Neuronal stem cell (in vitro differentiated cells): ENCODE results near the gene KNG1.

Source experiments
- DNase-seq: peaks from one replicate; pipeline ENCODE4 v3.0.0-alpha.2; 2013; ENCODE audit warnings: low spot score
- H2AFZ ChIP-seq: one replicate; pipeline ENCODE4 v1.6.1; 2013; ENCODE audit warnings: mild to moderate bottlenecking, low read length, inconsistent platforms
- H2AK5ac ChIP-seq: 2 replicates; pipeline ENCODE4 v1.6.1; 2013; ENCODE audit warnings: low read depth, mild to moderate bottlenecking, inconsistent platforms, low read length, moderate library complexity, mixed read lengths
- H2BK120ac ChIP-seq: 2 replicates; pipeline ENCODE4 v1.6.1; 2013; ENCODE audit warnings: low read depth, mild to moderate bottlenecking, inconsistent platforms, low read length, moderate library complexity, mixed read lengths
- H2BK12ac ChIP-seq: one replicate; pipeline ENCODE4 v1.6.1; 2013; ENCODE audit warnings: low read length, inconsistent platforms
- H2BK15ac ChIP-seq: 2 replicates; pipeline ENCODE4 v1.6.1; 2013; ENCODE audit warnings: mild to moderate bottlenecking, low read length, inconsistent platforms, mixed read lengths
- H2BK5ac ChIP-seq: one replicate; pipeline ENCODE4 v1.6.1; 2013; ENCODE audit warnings: inconsistent platforms, mild to moderate bottlenecking, low read length, moderate library complexity
- H3K14ac ChIP-seq: one replicate; pipeline ENCODE4 v1.6.1; 2013; ENCODE audit warnings: low read length, inconsistent platforms
- H3K18ac ChIP-seq: 2 replicates; pipeline ENCODE4 v1.6.1; 2013; ENCODE audit warnings: low read length, inconsistent platforms
- H3K23ac ChIP-seq: 2 replicates; pipeline ENCODE4 v1.6.1; 2013; ENCODE audit warnings: low read depth, mild to moderate bottlenecking, mixed read lengths, low read length, inconsistent platforms; ENCODE audit not compliant: poor library complexity
- H3K27ac ChIP-seq: replicated peaks from 3 replicates; pipeline ENCODE4 v1.5.1; 2013; ENCODE audit warnings: low read length, inconsistent platforms
- H3K27me3 ChIP-seq, 3 experiments: 2 replicates each; pipeline ENCODE4 v1.6.1; 2013; ENCODE audit warnings: low read length in 3 of 3, mild to moderate bottlenecking in 2 of 3, inconsistent platforms in 1 of 3, low read depth in 1 of 3, mixed read lengths in 1 of 3, moderate library complexity in 1 of 3; ENCODE audit not compliant: control insufficient read depth in 3 of 3, insufficient read depth in 3 of 3
- H3K36me3 ChIP-seq, 2 donors: replicated peaks in 1 of 2; 2 replicates each; pipeline ENCODE4 v1.6.1; 2013; ENCODE audit warnings: low read length in 2 of 2; ENCODE audit not compliant: control insufficient read depth in 2 of 2, insufficient read depth in 2 of 2
- H3K4ac ChIP-seq: 2 replicates; pipeline ENCODE4 v1.6.1; 2013; ENCODE audit warnings: inconsistent platforms, mild to moderate bottlenecking, low read length, moderate library complexity
- H3K4me1 ChIP-seq, 2 donors: 1 replicate in 1 of 2; 2 replicates in 1 of 2; pipeline ENCODE4 v1.6.1; 2013; ENCODE audit warnings: low read length in 2 of 2, low read depth in 1 of 2; ENCODE audit not compliant: control insufficient read depth in 2 of 2, insufficient read depth in 1 of 2
- H3K4me2 ChIP-seq: one replicate; pipeline ENCODE4 v1.6.1; 2013; ENCODE audit warnings: mild to moderate bottlenecking, low read length, inconsistent platforms; ENCODE audit not compliant: insufficient read depth, poor library complexity, severe bottlenecking
- H3K4me3 ChIP-seq, 2 donors: 2 replicates each; pipeline ENCODE4 v1.5.1; 2013; ENCODE audit warnings: low read length in 2 of 2, mild to moderate bottlenecking in 2 of 2, inconsistent platforms in 1 of 2, moderate library complexity in 1 of 2
- H3K79me1 ChIP-seq: one replicate; pipeline ENCODE4 v1.6.1; 2013; ENCODE audit warnings: low read depth, mild to moderate bottlenecking, inconsistent platforms, low read length, moderate library complexity
- H3K9ac ChIP-seq: one replicate; pipeline ENCODE4 v1.6.1; 2013; ENCODE audit warnings: mild to moderate bottlenecking, low read depth, low read length, inconsistent platforms; ENCODE audit not compliant: poor library complexity
- H3K9me3 ChIP-seq, 2 donors: replicated peaks in 1 of 2; 2 replicates each; pipeline versions ENCODE3 to v1.6.1; 2013; ENCODE audit warnings: low read length in 2 of 2, mild to moderate bottlenecking in 2 of 2, inconsistent platforms in 1 of 2, low read depth in 1 of 2, mixed read lengths in 1 of 2, moderate library complexity in 1 of 2; ENCODE audit not compliant: control insufficient read depth in 2 of 2, insufficient read depth in 1 of 2
- H4K8ac ChIP-seq: one replicate; pipeline ENCODE4 v1.6.1; 2013; ENCODE audit warnings: low read depth, mild to moderate bottlenecking, inconsistent platforms, low read length, moderate library complexity
- H4K91ac ChIP-seq: one replicate; pipeline ENCODE4 v1.6.1; 2013; ENCODE audit warnings: low read length, low read depth, mild to moderate bottlenecking, inconsistent platforms; ENCODE audit not compliant: poor library complexity
- WGBS, 2 donors: extraction: QIAGEN DNeasy Blood & Tissue Kit; methylation state at CpG; one replicate each; pipeline ENCODE4 v1.1.7; 2013; ENCODE audit warnings: missing lambda C conversion rate in 2 of 2, mixed read lengths in 1 of 2; ENCODE audit not compliant: insufficient read length in 2 of 2, insufficient replicate concordance in 1 of 2; ENCODE audit errors: extremely low coverage in 2 of 2; 5-methylcytosine and 5-hydroxymethylcytosine counted together

KNG1 gene

GRCh38 chr3:186671051-186671450, 46.1 kb upstream of the KNG1 start:
- no peak overlapping the region for H3K4ac ChIP-seq
- no peak overlapping the region for H2BK120ac ChIP-seq
- H2BK12ac ChIP-seq, result no peak overlapping the region
- H2AK5ac ChIP-seq, result no peak overlapping the region
- H3K4me3 ChIP-seq, result no peak overlapping the region
- H3K14ac ChIP-seq, result no peak overlapping the region
- WGBS, 2 donors, result 100% methylated on average over 1 of the region's 3 CpGs; no CpG with 5 or more reads in 1 of the 2 donors
- H3K36me3 ChIP-seq, result no peaks in the 10 kb centered on the region
- H3K27me3 ChIP-seq, result peaks cover 0 to under 1% (median 0%) of the 10 kb centered on the region in 3 experiments
- no peak for DNase-seq
- H2BK15ac ChIP-seq, result no peak overlapping the region
- H3K4me1 ChIP-seq, result no peaks in the 10 kb centered on the region
- no peak overlapping the region for H3K9ac ChIP-seq
- H3K23ac ChIP-seq, result no peak overlapping the region
- H4K8ac ChIP-seq, result no peak overlapping the region
- no peaks in the 10 kb centered on the region for H3K79me1 ChIP-seq
- no peaks in the 10 kb centered on the region for H3K9me3 ChIP-seq
- H3K4me2 ChIP-seq, result no peak overlapping the region
- no peak overlapping the region for H4K91ac ChIP-seq
- H3K27ac ChIP-seq, result no peak overlapping the region
- H2BK5ac ChIP-seq, result no peak overlapping the region
- no peak overlapping the region for H3K18ac ChIP-seq
- no peak overlapping the region for H2AFZ ChIP-seq

GRCh38 chr3:186678604-186679003, 38.6 kb upstream of the KNG1 start:
- no peak overlapping the region for H3K4ac ChIP-seq
- H2BK5ac ChIP-seq, result no peak overlapping the region
- peaks cover 0 to 2% of the 10 kb centered on the region in 2 donors for H3K9me3 ChIP-seq
- H4K8ac ChIP-seq, result no peak overlapping the region
- H3K4me2 ChIP-seq, result no peak overlapping the region
- H3K23ac ChIP-seq, result no peak overlapping the region
- DNase-seq, result no peak
- H3K4me1 ChIP-seq, result no peaks in the 10 kb centered on the region
- no peak overlapping the region for H3K4me3 ChIP-seq
- no peak overlapping the region for H3K14ac ChIP-seq
- no peak overlapping the region for H2BK120ac ChIP-seq
- H3K9ac ChIP-seq, result no peak overlapping the region
- H2BK12ac ChIP-seq, result no peak overlapping the region
- H4K91ac ChIP-seq, result no peak overlapping the region
- H2AFZ ChIP-seq, result no peak overlapping the region
- H3K27ac ChIP-seq, result no peak overlapping the region
- H3K18ac ChIP-seq, result no peak overlapping the region
- no peaks in the 10 kb centered on the region for H3K36me3 ChIP-seq
- H2AK5ac ChIP-seq, result no peak overlapping the region
- no peaks in the 10 kb centered on the region for H3K79me1 ChIP-seq
- H3K27me3 ChIP-seq, result peaks cover 0 to 14% (median 0%) of the 10 kb centered on the region in 3 experiments
- H2BK15ac ChIP-seq, result no peak overlapping the region

GRCh38 chr3:186679151-186679550, 38.0 kb upstream of the KNG1 start:
- Histone ChIP-seq H3K18ac (no peak overlapping the region), H3K4me2 (no peak overlapping the region), H2AK5ac (no peak overlapping the region), H3K9ac (no peak overlapping the region), H2BK120ac (no peak overlapping the region), H3K27ac (no peak overlapping the region), H2AFZ (no peak overlapping the region), H3K9me3 (peaks cover 0 to 2% of the 10 kb centered on the region in 2 donors), H3K14ac (no peak overlapping the region), H4K8ac (no peak overlapping the region), H3K4me3 (no peak overlapping the region), H3K23ac (no peak overlapping the region), H2BK12ac (no peak overlapping the region), H3K4ac (no peak overlapping the region), H2BK15ac (no peak overlapping the region), H4K91ac (no peak overlapping the region), H2BK5ac (no peak overlapping the region), H3K79me1 (no peaks in the 10 kb centered on the region), H3K4me1 (peaks cover 0 to 2% of the 10 kb centered on the region in 2 donors), H3K27me3 (peaks cover 0 to 14% (median 0%) of the 10 kb centered on the region in 3 experiments), H3K36me3 (no peaks in the 10 kb centered on the region)
- DNase-seq, result no peak
- WGBS, 2 donors, result no CpG with 5 or more reads among the region's 1 CpG

- no peak overlapping the region for H2BK5ac ChIP-seq
- H2BK12ac ChIP-seq, result no peak overlapping the region
- H3K4me2 ChIP-seq, result no peak overlapping the region
- H3K4me1 ChIP-seq, result peaks cover 0 to 2% of the 10 kb centered on the region in 2 donors
- no peaks in the 10 kb centered on the region for H3K79me1 ChIP-seq
- H4K91ac ChIP-seq, result no peak overlapping the region
- H2BK120ac ChIP-seq, result no peak overlapping the region
- H4K8ac ChIP-seq, result no peak overlapping the region
- no peak overlapping the region for H3K27ac ChIP-seq
- no peak overlapping the region for H2AFZ ChIP-seq
- peaks cover 0 to 14% (median 0%) of the 10 kb centered on the region in 3 experiments for H3K27me3 ChIP-seq
- H3K18ac ChIP-seq, result no peak overlapping the region
- no peak overlapping the region for H3K23ac ChIP-seq
- no peaks in the 10 kb centered on the region for H3K36me3 ChIP-seq
- no peak overlapping the region for H3K4ac ChIP-seq
- H2AK5ac ChIP-seq, result no peak overlapping the region
- WGBS, 2 donors, result no CpG with 5 or more reads among the region's 1 CpG
- DNase-seq, result no peak
- no peak overlapping the region for H3K14ac ChIP-seq
- peaks cover 0 to 4% of the 10 kb centered on the region in 2 donors for H3K9me3 ChIP-seq
- H2BK15ac ChIP-seq, result no peak overlapping the region
- no peak overlapping the region for H3K4me3 ChIP-seq
- H3K9ac ChIP-seq, result no peak overlapping the region
Measured at GRCh38 chr3:186680869-186681268, 36.3 kb upstream of the KNG1 start.
